Naive B cell (primary cell): ENCODE results near the gene C17orf100. TPM values are rescaled to one million over a fixed set of nuclear protein-coding genes. Genes with fewer than 3 reads are reported as not detected.
A peak's percentile ranks its signal among the peaks of the same experiment; 100 is the strongest.

Source experiments
- ATAC-seq, 2 donors: fragments of 150-1000 bp; cut with Tn5 transposase; 2 replicates each; pipeline ENCODE4 v1.10.0; 2021; ENCODE audit warnings: low read depth in 2 of 2, mild to moderate bottlenecking in 2 of 2, moderate library complexity in 2 of 2
- DNase-seq: peaks from one replicate; pipeline ENCODE4 v3.0.0; 2022
- H3K27ac Mint-ChIP-seq, 6 donors: one replicate each; pipeline ENCODE4 v1.8.0; 2020 to 2022; ENCODE audit warnings: mild to moderate bottlenecking in 6 of 6, mixed read lengths in 6 of 6, moderate library complexity in 5 of 6, inconsistent platforms in 2 of 6
- H3K27me3 Mint-ChIP-seq, 3 donors: one replicate each; pipeline ENCODE4 v1.8.0; 2021 to 2022; ENCODE audit warnings: mixed read lengths in 3 of 3, mild to moderate bottlenecking in 1 of 3
- H3K36me3 Mint-ChIP-seq, 2 donors: one replicate each; pipeline ENCODE4 v1.8.0; 2020 to 2022; ENCODE audit warnings: mixed read lengths in 2 of 2, inconsistent platforms in 1 of 2, mild to moderate bottlenecking in 1 of 2
- H3K4me1 Mint-ChIP-seq, 3 donors: one replicate each; pipeline ENCODE4 v1.8.0; 2020 to 2022; ENCODE audit warnings: mixed read lengths in 3 of 3, inconsistent platforms in 1 of 3, mild to moderate bottlenecking in 1 of 3, moderate library complexity in 1 of 3
- H3K4me3 Mint-ChIP-seq, 8 donors: one replicate each; pipeline ENCODE4 v1.8.0; 2020 to 2022; ENCODE audit warnings: mild to moderate bottlenecking in 8 of 8, mixed read lengths in 8 of 8, moderate library complexity in 8 of 8, inconsistent platforms in 2 of 8
- H3K9me3 Mint-ChIP-seq, 7 donors: one replicate each; pipeline ENCODE4 v1.8.0; 2020 to 2022; ENCODE audit warnings: mixed read lengths in 7 of 7, mild to moderate bottlenecking in 5 of 7, inconsistent platforms in 2 of 7, moderate library complexity in 1 of 7
- polyA plus RNA-seq, 6 donors: library from polyadenylated mRNA; unstranded; fragments of 300-500 nt; fragmentation: Illumina TruSeq; gene quantifications; one replicate each; pipeline ENCODE4 v1.2.3, GENCODE V29; 2021; ENCODE audit warnings: low read depth in 6 of 6

The C17orf100 gene
- polyA plus RNA-seq, 6 donors from 2014 or later: 6.6 to 16.8 (median 9.7) TPM

DNA sequence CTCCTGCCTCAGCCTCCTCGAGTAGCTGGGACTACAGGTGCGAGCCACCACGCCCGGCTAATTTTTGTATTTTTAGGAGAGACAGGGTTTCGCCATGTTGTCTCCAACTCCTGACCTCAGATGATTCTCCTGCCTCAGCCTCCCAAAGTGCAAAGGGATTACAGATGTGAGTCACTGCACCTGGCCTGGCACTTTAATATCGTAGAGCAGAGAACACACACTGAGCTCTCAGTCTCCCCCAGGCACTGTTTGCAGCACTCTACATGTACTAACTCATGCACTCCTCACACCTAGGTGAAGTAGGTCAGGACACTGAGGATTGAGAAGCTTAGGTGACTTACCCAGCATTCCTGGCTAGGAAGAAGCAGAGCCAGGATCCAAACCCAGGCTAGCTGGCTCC is 15.0 kb downstream of the C17orf100 start:
- Mint-ChIP-seq H3K27me3 (no peaks in the 10 kb centered on the region), H3K36me3 (peaks cover 5 to 6% of the 10 kb centered on the region in 2 donors), H3K27ac (peak overlapping the region in 2 of 6 donors; percentile 49 to 50), H3K4me1 (peaks cover 20 to 43% (median 34%) of the 10 kb centered on the region in 3 donors), H3K4me3 (no peak overlapping the region), H3K9me3 (no peaks in the 10 kb centered on the region)
- ATAC-seq (no peak), DNase-seq (no peak)

- Mint-ChIP-seq H3K36me3 (peaks cover 5 to 6% of the 10 kb centered on the region in 2 donors), H3K4me3 (peak overlapping the region in 1 of 8 donors; percentile 30), H3K27ac (peak overlapping the region in 4 of 6 donors; percentile 55 to 84 (median 76)), H3K9me3 (no peaks in the 10 kb centered on the region), H3K27me3 (no peaks in the 10 kb centered on the region), H3K4me1 (peaks cover 14 to 35% (median 28%) of the 10 kb centered on the region in 3 donors)
- DNase-seq (no peak), ATAC-seq (no peak)
Measured at GRCh38 chr17:6667516-6667915, 16.0 kb downstream of the C17orf100 start.

- no peak overlapping the region for H3K4me3 Mint-ChIP-seq
- ATAC-seq: no peak
- H3K27me3 Mint-ChIP-seq: no peaks in the 10 kb centered on the region
- peak overlapping the region in 1 of 6 donors; percentile 88 for H3K27ac Mint-ChIP-seq
- no peak for DNase-seq
- peaks cover 9 to 30% (median 24%) of the 10 kb centered on the region in 3 donors for H3K4me1 Mint-ChIP-seq
- peaks cover 0 to 5% of the 10 kb centered on the region in 2 donors for H3K36me3 Mint-ChIP-seq
- H3K9me3 Mint-ChIP-seq: no peaks in the 10 kb centered on the region
Measured at GRCh38 chr17:6668219-6668618, 16.7 kb downstream of the C17orf100 start.

DNA sequence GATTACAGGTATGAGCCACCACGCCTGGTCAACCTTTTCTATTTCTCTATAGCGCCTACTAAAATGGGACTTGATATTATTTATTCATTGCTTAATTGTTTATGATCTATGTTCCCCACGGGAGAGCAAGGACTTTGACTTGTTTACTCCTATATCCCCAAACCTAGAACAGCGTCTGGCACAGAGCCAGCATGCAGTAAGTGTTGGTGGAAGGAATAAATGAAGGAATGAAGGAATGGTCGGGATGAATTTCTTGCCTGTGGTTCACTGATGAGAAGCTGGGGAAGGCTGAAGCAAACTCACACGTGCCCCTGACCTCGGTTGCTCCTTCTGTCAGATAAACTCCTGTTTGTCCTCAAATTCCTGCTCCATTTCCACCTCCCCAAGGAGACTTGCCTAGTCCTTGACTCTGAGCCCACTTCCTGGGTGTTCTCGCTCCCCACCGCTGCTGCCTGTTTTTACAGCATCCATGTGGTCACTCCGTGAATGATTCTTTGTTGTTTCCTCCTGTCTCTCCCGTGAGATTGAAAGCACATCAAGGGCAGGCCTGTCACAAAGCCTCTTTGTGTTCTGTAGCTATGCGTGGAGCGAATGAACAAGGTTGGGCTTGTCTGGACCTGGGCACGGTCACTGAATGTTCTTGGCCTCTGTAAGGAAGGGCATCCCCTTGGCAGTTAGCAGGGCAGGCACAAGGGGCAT is 17.3 kb downstream of the C17orf100 start:
- Mint-ChIP-seq H3K27me3 (no peaks in the 10 kb centered on the region), H3K4me1 (peaks cover 12 to 29% (median 24%) of the 10 kb centered on the region in 3 donors), H3K9me3 (no peaks in the 10 kb centered on the region), H3K4me3 (no peak overlapping the region), H3K36me3 (peaks cover 0 to 5% of the 10 kb centered on the region in 2 donors), H3K27ac (peak overlapping the region in 2 of 6 donors; percentile 44 to 73)
- no peak for DNase-seq
- ATAC-seq: no peak

DNA sequence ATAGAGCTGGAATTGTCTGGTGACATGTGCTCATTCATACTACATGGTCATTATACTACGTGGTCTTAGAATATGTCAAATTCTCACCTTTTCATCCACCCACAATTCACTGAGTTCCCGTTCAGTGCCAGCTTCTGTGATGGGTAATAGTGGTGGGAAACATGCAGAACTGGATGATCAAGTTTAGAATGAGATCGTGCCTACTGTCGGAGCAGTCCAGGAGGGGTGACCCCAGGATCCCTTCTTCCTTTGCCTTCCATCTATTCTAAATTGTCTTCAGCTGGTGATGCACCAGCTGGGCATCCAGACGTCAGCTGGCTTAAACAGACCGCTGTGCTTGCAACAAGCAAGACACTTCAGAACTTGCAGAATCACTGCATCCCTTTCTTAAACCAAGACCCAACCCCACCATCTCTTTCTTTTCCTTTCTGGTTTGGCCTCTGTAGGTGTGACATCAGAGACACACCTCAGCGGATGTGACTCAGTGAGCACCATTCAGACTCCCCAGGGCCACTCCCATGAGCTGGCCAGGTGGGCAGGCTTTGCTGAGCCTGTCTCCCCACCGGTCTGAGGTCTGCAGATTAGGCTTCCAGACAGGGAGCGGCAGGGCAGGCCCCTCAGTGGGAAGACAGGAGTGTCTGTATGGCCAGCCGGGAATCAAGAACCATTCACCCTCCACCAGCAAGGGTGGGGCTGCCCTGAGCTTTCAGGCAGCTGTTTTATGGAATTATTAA is 18.1 kb downstream of the C17orf100 start:
- ATAC-seq: no peak
- H3K36me3 Mint-ChIP-seq: peaks cover 0 to 5% of the 10 kb centered on the region in 2 donors
- no peak overlapping the region for H3K4me3 Mint-ChIP-seq
- peaks cover 12 to 26% (median 24%) of the 10 kb centered on the region in 3 donors for H3K4me1 Mint-ChIP-seq
- H3K27ac Mint-ChIP-seq: peak overlapping the region in 1 of 6 donors; percentile 94
- no peaks in the 10 kb centered on the region for H3K27me3 Mint-ChIP-seq
- H3K9me3 Mint-ChIP-seq: no peaks in the 10 kb centered on the region
- no peak for DNase-seq

DNA sequence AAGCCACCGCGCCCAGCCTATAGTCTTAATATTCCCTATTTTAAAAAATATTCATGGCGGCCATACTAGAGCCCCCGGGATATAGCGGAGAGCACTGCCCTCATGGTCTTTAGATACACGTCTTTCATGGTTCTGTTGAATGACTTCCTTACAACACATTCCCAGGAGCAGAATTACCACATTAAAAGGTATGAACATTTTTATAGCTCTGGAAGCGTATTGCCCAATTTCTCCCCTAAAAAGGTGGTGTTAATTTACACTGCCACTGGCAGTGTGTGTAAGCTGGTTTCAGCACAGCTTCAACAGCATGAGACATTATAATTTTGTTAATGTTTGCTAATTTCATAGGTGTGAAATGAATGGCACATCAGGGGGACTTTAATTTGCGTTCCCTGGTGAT is 19.0 kb downstream of the C17orf100 start:
- Mint-ChIP-seq H3K4me3 (no peak overlapping the region), H3K36me3 (peaks cover 0 to 5% of the 10 kb centered on the region in 2 donors), H3K4me1 (peaks cover 12 to 24% (median 24%) of the 10 kb centered on the region in 3 donors), H3K27me3 (no peaks in the 10 kb centered on the region), H3K9me3 (no peaks in the 10 kb centered on the region), H3K27ac (no peak overlapping the region)
- no peak for DNase-seq
- no peak for ATAC-seq

DNA sequence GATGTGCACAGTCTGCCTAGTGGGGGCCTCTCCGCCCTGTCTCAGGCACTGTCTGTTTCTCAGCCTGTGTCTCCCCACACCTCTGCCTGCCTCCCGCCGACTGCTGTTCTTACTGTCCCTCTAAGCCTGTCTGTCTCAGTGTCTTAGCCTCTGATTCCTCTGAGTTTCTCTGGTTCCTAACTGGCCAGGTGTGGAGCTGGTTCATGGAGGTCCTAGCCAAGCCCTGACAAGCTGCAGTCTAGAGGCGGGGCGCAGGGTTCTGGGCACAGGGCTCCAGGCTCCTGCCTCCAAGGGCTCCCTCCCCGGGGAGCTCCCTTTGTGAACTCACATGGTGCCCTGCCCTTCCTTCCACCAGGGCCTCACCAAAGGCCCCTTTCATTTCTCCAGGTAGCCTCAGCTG is 19.4 kb downstream of the C17orf100 start:
- no peaks in the 10 kb centered on the region for H3K27me3 Mint-ChIP-seq
- no peaks in the 10 kb centered on the region for H3K9me3 Mint-ChIP-seq
- no peak overlapping the region for H3K27ac Mint-ChIP-seq
- ATAC-seq: no peak
- peaks cover 12 to 24% (median 21%) of the 10 kb centered on the region in 3 donors for H3K4me1 Mint-ChIP-seq
- H3K4me3 Mint-ChIP-seq: no peak overlapping the region
- peaks cover 0 to 5% of the 10 kb centered on the region in 2 donors for H3K36me3 Mint-ChIP-seq
- DNase-seq: no peak

GRCh38 chr17:6671431-6671830 is 19.9 kb downstream of the C17orf100 start:
- no peak overlapping the region for H3K4me3 Mint-ChIP-seq
- H3K9me3 Mint-ChIP-seq: no peaks in the 10 kb centered on the region
- DNase-seq (no peak), ATAC-seq (no peak)
- H3K27ac Mint-ChIP-seq: no peak overlapping the region
- peaks cover 0 to 5% of the 10 kb centered on the region in 2 donors for H3K36me3 Mint-ChIP-seq
- H3K4me1 Mint-ChIP-seq: peaks cover 12 to 24% (median 16%) of the 10 kb centered on the region in 3 donors
- H3K27me3 Mint-ChIP-seq: no peaks in the 10 kb centered on the region

GRCh38 chr17:6674586-6674985 is 23.0 kb downstream of the C17orf100 start:
- Mint-ChIP-seq H3K36me3 (no peaks in the 10 kb centered on the region), H3K27me3 (peaks cover 9 to 13% (median 11%) of the 10 kb centered on the region in 3 donors), H3K9me3 (no peaks in the 10 kb centered on the region), H3K4me3 (no peak overlapping the region), H3K4me1 (peaks cover 3 to 19% (median 9%) of the 10 kb centered on the region in 3 donors), H3K27ac (no peak overlapping the region)
- no peak for ATAC-seq
- DNase-seq: no peak

- peak overlapping the region in 2 of 6 donors; percentile 29 to 87 for H3K27ac Mint-ChIP-seq
- H3K36me3 Mint-ChIP-seq: no peaks in the 10 kb centered on the region
- H3K4me3 Mint-ChIP-seq: no peak overlapping the region
- peaks cover 9 to 13% (median 11%) of the 10 kb centered on the region in 3 donors for H3K27me3 Mint-ChIP-seq
- no peaks in the 10 kb centered on the region for H3K9me3 Mint-ChIP-seq
- DNase-seq (no peak), ATAC-seq (no peak)
- peaks cover 3 to 15% (median 9%) of the 10 kb centered on the region in 3 donors for H3K4me1 Mint-ChIP-seq
Measured at GRCh38 chr17:6675201-6675825, 23.8 kb downstream of the C17orf100 start.

- Mint-ChIP-seq H3K27me3 (peaks cover 11 to 19% (median 16%) of the 10 kb centered on the region in 3 donors), H3K4me3 (no peak overlapping the region), H3K36me3 (no peaks in the 10 kb centered on the region), H3K27ac (no peak overlapping the region), H3K4me1 (peaks cover 3 to 15% (median 9%) of the 10 kb centered on the region in 3 donors), H3K9me3 (no peaks in the 10 kb centered on the region)
- ATAC-seq (no peak), DNase-seq (no peak)
Measured at GRCh38 chr17:6676802-6677157, 25.2 kb downstream of the C17orf100 start.

DNA sequence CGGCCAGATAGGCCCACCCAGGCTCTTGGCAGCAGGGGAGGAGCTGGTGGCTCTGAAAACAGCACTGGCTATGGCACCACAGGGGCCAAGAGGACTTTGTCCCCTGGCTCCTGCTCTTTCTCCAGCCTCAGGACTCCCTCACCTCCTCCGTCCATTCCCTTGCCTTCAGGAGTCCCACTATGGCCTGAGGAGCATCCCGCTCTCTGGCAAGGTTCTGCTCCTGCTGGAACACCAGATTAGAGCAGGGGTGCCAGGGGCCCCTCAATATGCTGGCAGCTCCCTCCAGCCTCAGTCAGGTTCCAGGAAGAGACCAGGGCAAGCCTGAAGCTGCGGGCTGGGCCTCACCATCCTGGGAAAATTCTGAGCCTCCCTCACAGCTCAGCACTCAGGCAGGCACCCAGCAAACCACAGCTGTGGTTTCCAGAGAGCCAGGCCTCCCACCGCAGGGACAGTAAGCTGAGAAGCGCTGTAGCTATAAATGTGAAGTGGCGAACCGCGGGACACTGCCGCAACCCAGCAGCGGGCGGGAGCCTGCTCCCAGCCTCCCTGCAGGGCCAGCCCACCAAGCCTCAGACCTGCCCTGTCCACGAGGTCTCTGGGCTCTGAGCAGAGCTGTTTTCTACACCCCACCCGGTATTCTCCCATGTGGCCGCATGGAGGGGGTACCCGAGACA is 25.7 kb downstream of the C17orf100 start:
- Mint-ChIP-seq H3K4me1 (peaks cover 3 to 15% (median 9%) of the 10 kb centered on the region in 3 donors), H3K4me3 (no peak overlapping the region), H3K9me3 (no peaks in the 10 kb centered on the region), H3K36me3 (peaks cover 0 to 4% of the 10 kb centered on the region in 2 donors), H3K27me3 (peaks cover 14 to 24% (median 21%) of the 10 kb centered on the region in 3 donors), H3K27ac (peak overlapping the region in 1 of 6 donors; percentile 32)
- ATAC-seq (no peak), DNase-seq (no peak)

GRCh38 chr17:6677946-6678345 is 26.4 kb downstream of the C17orf100 start:
- peaks cover 0 to 6% of the 10 kb centered on the region in 2 donors for H3K36me3 Mint-ChIP-seq
- H3K4me1 Mint-ChIP-seq: peaks cover 3 to 15% (median 9%) of the 10 kb centered on the region in 3 donors
- DNase-seq (no peak), ATAC-seq (no peak)
- H3K4me3 Mint-ChIP-seq: no peak overlapping the region
- H3K27ac Mint-ChIP-seq: no peak overlapping the region
- H3K9me3 Mint-ChIP-seq: no peaks in the 10 kb centered on the region
- peaks cover 14 to 29% (median 26%) of the 10 kb centered on the region in 3 donors for H3K27me3 Mint-ChIP-seq
